Measurements from ENCODE around the gene TMEM270. TPM values are rescaled to one million over a fixed set of nuclear protein-coding genes. Genes with fewer than 3 reads are reported as not detected.
A peak's percentile ranks its signal among the peaks of the same experiment; 100 is the strongest.

TMEM270 gene
- total RNA-seq, 2 donors from 2014 or later = not detected

GRCh38 chr7:73899731-73900142 is 38.8 kb downstream of the TMEM270 start:
- Histone ChIP-seq H3K36me3 (ENCODE audit: control insufficient read depth, insufficient read depth, low read length) (no peaks in the 10 kb centered on the region), H3K4me3 (ENCODE audit: low read length) (no peak overlapping the region), H3K9me3 (ENCODE audit: control insufficient read depth, low read length) (peaks cover 6% of the 10 kb centered on the region), H3K4me1 (ENCODE audit: control insufficient read depth, insufficient read depth, low read length) (no peaks in the 10 kb centered on the region), H3K27me3 (ENCODE audit: control insufficient read depth, insufficient read depth, low read length, poor library complexity, severe bottlenecking) (no peaks in the 10 kb centered on the region), H3K27ac (ENCODE audit: low read depth, low read length) (no peak overlapping the region), H3K9ac (ENCODE audit: extremely low read depth, low read length, poor library complexity, severe bottlenecking) (no peak overlapping the region)
- WGBS, 2 experiments (ENCODE audit: insufficient coverage in 1 of 2, insufficient read length in 1 of 2) = 90 to 92% methylated on average over 13 to 15 of the region's 15 CpGs
- TF ChIP-seq CTCF (conservative IDR thresholded peaks at IDR 0.05) = no peak
- H3K36me3 Mint-ChIP-seq (ENCODE audit: low read depth) = no peaks in the 10 kb centered on the region
- H3K4me3 Mint-ChIP-seq = no peak overlapping the region
- DNase-seq = peak; percentile 48
- H3K4me1 Mint-ChIP-seq = no peaks in the 10 kb centered on the region
- peaks cover 12% of the 10 kb centered on the region for H3K9me3 Mint-ChIP-seq
- peaks cover 3% of the 10 kb centered on the region for H3K27me3 Mint-ChIP-seq (ENCODE audit: insufficient read depth)
- no peak overlapping the region for H3K27ac Mint-ChIP-seq

GRCh38 chr7:73900286-73900685 is 39.3 kb downstream of the TMEM270 start:
- TF ChIP-seq CTCF (conservative IDR thresholded peaks at IDR 0.05) = no peak
- Mint-ChIP-seq H3K4me1 (no peaks in the 10 kb centered on the region), H3K27ac (no peak overlapping the region), H3K36me3 (ENCODE audit: low read depth) (no peaks in the 10 kb centered on the region), H3K27me3 (ENCODE audit: insufficient read depth) (peaks cover 3% of the 10 kb centered on the region), H3K4me3 (no peak overlapping the region), H3K9me3 (peaks cover 11% of the 10 kb centered on the region)
- no peak overlapping the region for H3K27ac ChIP-seq (ENCODE audit: low read depth, low read length)
- DNase-seq = peak; percentile 50
- 84 to 88% methylated on average over 4 to 5 of the region's 5 CpGs for WGBS, 2 experiments (ENCODE audit: insufficient coverage in 1 of 2, insufficient read length in 1 of 2)
- H3K4me3 ChIP-seq (ENCODE audit: low read length) = no peak overlapping the region
- H3K9me3 ChIP-seq (ENCODE audit: control insufficient read depth, low read length) = peaks cover 6% of the 10 kb centered on the region
- H3K27me3 ChIP-seq (ENCODE audit: control insufficient read depth, insufficient read depth, low read length, poor library complexity, severe bottlenecking) = no peaks in the 10 kb centered on the region
- H3K4me1 ChIP-seq (ENCODE audit: control insufficient read depth, insufficient read depth, low read length) = no peaks in the 10 kb centered on the region
- H3K9ac ChIP-seq (ENCODE audit: extremely low read depth, low read length, poor library complexity, severe bottlenecking) = no peak overlapping the region
- no peaks in the 10 kb centered on the region for H3K36me3 ChIP-seq (ENCODE audit: control insufficient read depth, insufficient read depth, low read length)

- DNase-seq = peak; percentile 48
Measured at GRCh38 chr7:73901231-73901822, 40.4 kb downstream of the TMEM270 start.

More at GRCh38 chr7:73901231-73901822, 40.4 kb downstream of the TMEM270 start:
- no peak overlapping the region for H3K4me3 ChIP-seq (ENCODE audit: low read length)
- Mint-ChIP-seq H3K27me3 (ENCODE audit: insufficient read depth) (peaks cover 4% of the 10 kb centered on the region), H3K36me3 (ENCODE audit: low read depth) (no peaks in the 10 kb centered on the region), H3K4me1 (no peaks in the 10 kb centered on the region), H3K9me3 (peaks cover 3% of the 10 kb centered on the region), H3K27ac (no peak overlapping the region), H3K4me3 (no peak overlapping the region)
- TF ChIP-seq CTCF (conservative IDR thresholded peaks at IDR 0.05) = no peak
- WGBS, 2 experiments (ENCODE audit: insufficient coverage in 1 of 2, insufficient read length in 1 of 2) = 93% methylated on average over 3 of the region's 3 CpGs; no CpG with 5 or more reads in 1 of the 2 experiments
- no peaks in the 10 kb centered on the region for H3K36me3 ChIP-seq (ENCODE audit: control insufficient read depth, insufficient read depth, low read length)
- no peaks in the 10 kb centered on the region for H3K9me3 ChIP-seq (ENCODE audit: control insufficient read depth, low read length)
- no peak overlapping the region for H3K27ac ChIP-seq (ENCODE audit: low read depth, low read length)
- H3K9ac ChIP-seq (ENCODE audit: extremely low read depth, low read length, poor library complexity, severe bottlenecking) = no peak overlapping the region
- no peaks in the 10 kb centered on the region for H3K27me3 ChIP-seq (ENCODE audit: control insufficient read depth, insufficient read depth, low read length, poor library complexity, severe bottlenecking)
- H3K4me1 ChIP-seq (ENCODE audit: control insufficient read depth, insufficient read depth, low read length) = no peaks in the 10 kb centered on the region

All from endodermal cell (in vitro differentiated cells).